ENCODE data around the gene CIAO3.

CIAO3 gene

DNA sequence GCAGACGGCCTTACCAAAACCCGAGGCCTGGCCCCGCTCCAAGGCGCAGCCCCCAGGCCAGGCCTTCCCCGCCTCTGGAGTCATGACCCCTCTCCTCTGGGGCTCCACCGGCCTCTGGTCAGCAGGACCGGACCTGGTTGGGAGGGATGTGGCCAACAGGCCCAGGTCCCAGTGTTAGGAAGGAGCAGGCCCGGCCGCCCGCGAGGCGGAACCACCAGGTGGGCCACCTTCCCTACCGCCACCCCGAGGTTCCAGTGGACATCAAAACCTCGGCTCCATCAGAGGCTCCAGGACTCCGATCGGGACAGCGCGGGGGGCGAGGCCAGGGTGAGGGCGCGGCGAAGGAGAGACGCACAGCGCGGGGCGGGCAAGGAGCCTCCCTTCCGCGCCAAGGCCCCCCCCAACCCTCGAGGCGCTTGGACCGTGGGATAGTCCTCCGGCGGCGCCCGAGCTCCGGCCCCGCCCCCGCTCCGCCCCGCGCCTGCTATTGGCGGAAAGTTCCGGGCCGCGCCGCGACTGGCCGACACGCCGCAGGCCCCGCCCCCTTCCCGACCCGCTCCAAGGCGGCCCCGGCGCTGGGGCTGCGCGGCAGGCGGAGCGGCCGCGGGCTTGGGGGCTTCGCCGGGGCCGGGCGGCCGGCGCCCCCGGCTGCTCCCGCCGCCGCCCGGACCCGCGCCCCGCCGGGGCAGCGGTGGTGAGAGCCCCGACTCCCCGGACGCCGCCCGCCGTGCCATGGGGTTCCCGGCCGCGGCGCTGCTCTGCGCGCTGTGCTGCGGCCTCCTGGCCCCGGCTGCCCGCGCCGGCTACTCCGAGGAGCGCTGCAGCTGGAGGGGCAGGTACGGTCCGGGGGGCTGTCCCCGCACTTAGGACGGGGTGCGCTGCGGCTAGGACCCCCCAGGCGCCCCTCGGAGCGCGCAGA lies 26.0 kb downstream of the CIAO3 start, which contains the start of gene METRN:
TSS of gene METRN (plus strand) at position 561 of the 919 bp plus-strand sequence. CDS start at position 733, 172 bp downstream.
- ChIA-PET CTCF (interaction anchor here (1.2 to 1.4 kb wide), 4 partner anchors 31 to 81 kb away, joined by 3 to 5 read pairs (median 4); partner anchors contain the start of gene JMJD8), POLR2A (ENCODE audit: low non-redundant PET) (interaction anchor here (0.6 kb wide), 1 partner anchor 8 kb away, joined by 6 read pairs; no protein-coding TSS in a partner anchor)
- DNase-seq (ENCODE audit: low spot score): peak; percentile 84

DNA sequence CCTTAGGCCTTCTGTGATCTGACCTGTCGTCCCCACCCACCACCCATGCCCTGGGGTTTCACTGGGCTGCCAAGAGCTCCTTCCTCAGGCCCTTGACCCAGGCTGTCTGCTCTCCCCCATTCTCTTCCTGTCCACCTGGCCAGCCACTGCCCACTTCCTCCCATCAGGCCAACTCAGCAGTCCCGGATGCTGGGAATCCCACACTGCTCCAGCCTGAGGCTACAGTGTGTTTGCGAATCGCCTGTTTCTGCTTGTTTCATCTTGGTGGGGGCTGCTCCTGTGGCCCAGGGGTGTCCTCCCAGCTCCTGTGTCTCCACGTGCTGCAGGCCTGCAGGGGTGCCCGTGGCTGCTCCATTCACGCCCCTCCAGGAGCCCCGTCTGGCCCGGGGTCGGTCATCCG lies 26.7 kb downstream of the CIAO3 start:
- DNase-seq (ENCODE audit: low spot score): no peak
- POLR2A ChIA-PET (ENCODE audit: low non-redundant PET): interaction anchor here (1.7 kb wide), 1 partner anchor 11 kb away, joined by 5 read pairs; no protein-coding TSS in a partner anchor
- peak overlapping the region; percentile 95 for H3K27ac ChIP-seq
- TF ChIP-seq, protein P1, sequence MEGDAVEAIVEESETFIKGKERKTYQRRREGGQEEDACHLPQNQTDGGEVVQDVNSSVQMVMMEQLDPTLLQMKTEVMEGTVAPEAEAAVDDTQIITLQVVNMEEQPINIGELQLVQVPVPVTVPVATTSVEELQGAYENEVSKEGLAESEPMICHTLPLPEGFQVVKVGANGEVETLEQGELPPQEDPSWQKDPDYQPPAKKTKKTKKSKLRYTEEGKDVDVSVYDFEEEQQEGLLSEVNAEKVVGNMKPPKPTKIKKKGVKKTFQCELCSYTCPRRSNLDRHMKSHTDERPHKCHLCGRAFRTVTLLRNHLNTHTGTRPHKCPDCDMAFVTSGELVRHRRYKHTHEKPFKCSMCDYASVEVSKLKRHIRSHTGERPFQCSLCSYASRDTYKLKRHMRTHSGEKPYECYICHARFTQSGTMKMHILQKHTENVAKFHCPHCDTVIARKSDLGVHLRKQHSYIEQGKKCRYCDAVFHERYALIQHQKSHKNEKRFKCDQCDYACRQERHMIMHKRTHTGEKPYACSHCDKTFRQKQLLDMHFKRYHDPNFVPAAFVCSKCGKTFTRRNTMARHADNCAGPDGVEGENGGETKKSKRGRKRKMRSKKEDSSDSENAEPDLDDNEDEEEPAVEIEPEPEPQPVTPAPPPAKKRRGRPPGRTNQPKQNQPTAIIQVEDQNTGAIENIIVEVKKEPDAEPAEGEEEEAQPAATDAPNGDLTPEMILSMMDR (conservative IDR thresholded peaks at IDR 0.05; ENCODE audit: low read depth): no peak
- CTCF ChIA-PET: interaction anchor here (1.2 kb wide), 1 partner anchor 71 kb away, joined by 5 read pairs; no protein-coding TSS in a partner anchor

More for the DNA sequence above, 26.0 kb downstream of the CIAO3 start, which contains the start of gene METRN:
- H3K27ac ChIP-seq: peak within 1 kb of the TSS; percentile 95
- TF ChIP-seq, protein P1 (conservative IDR thresholded peaks at IDR 0.05; ENCODE audit: low read depth): no peak

DNA sequence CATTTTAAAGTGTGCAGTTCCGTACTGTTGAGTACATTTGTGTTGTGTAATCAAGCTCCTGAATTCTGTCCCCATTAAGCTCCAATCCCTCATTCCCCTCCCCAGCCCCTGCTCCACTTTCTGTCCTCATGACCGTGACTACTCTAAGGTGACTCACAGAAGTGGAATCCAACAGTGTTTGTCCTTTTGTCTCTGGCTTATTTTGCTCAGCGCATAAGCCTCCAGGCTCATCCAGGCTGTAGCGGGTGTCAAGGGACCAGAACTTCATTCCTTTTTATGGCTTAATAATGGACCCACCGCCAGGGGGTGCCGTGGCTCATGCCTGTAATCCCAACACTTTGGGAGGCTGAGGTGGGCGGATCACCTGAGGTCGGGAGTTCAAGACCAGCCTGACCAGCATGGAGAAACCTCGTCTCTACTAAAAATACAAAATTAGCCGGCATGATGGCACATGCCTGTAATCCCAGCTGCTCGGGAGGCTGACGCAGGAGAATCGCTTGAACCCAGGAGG lies 28.0 kb downstream of the CIAO3 start:
- H3K27ac ChIP-seq: peak overlapping the region; percentile 95
- peak; percentile 87 for DNase-seq (ENCODE audit: low spot score)
- TF ChIP-seq, protein P1 (conservative IDR thresholded peaks at IDR 0.05; ENCODE audit: low read depth): peak; percentile 61
- ChIA-PET CTCF (interaction anchor here (0.8 to 1.8 kb wide), 5 partner anchors 10 to 98 kb away, joined by 3 to 11 read pairs (median 5); partner anchors contain the start of gene CIAO3), POLR2A (ENCODE audit: low non-redundant PET) (interaction anchor here (0.8 to 1.7 kb wide), 2 partner anchors 8 to 10 kb away, joined by 3 to 5 read pairs; partner anchors contain the start of gene ANTKMT)

DNA sequence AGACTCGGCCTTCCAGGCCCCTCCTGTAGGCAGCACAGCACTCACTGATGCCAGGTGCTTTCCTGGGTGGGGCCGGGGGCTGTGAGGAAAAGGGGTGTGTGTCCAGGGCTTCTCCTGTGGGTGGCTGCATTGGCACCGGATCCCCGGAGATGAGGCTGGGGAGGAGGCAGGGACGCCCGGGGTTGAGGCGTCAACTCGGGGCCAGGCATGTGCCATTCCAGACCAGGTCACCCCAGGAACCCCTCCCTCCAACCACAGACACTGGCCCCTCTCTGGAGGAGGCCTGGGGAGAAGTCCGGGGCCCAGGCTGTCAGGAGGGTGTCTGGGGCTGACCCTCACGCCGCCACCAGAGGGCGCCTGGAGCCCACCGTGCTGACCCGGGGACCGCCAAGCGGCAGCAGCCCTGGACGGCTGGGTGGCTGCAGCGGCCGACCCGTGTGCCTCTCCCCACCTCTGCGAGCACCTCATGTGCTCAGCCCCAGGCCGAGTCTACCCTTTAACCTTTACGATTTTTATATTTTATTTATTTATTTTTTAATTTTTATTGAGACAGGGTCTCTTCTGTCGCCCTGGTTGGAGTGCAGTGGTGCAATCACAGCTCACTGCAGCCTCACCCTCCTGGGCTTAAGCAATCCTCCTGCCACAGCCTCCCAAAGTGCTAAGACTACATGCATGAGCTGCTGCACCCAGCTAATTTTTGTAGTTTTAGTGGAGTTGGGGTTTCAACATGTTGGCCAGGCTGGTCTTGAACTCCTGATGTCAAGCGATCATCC lies 29.1 kb downstream of the CIAO3 start:
- ChIA-PET CTCF (interaction anchor here (0.6 to 1.8 kb wide), 9 partner anchors 9 to 637 kb away, joined by 3 to 11 read pairs (median 3); partner anchors contain the start of genes ANTKMT, CIAO3 and RPUSD1), POLR2A (ENCODE audit: low non-redundant PET) (interaction anchor here (0.6 to 0.7 kb wide), 2 partner anchors 23 to 74 kb away, joined by 3 read pairs; no protein-coding TSS in a partner anchor)
- DNase-seq (ENCODE audit: low spot score): peak; percentile 70
- peak overlapping the region; percentile 95 for H3K27ac ChIP-seq
- TF ChIP-seq, protein P1 (conservative IDR thresholded peaks at IDR 0.05; ENCODE audit: low read depth): peak; percentile 92

DNA sequence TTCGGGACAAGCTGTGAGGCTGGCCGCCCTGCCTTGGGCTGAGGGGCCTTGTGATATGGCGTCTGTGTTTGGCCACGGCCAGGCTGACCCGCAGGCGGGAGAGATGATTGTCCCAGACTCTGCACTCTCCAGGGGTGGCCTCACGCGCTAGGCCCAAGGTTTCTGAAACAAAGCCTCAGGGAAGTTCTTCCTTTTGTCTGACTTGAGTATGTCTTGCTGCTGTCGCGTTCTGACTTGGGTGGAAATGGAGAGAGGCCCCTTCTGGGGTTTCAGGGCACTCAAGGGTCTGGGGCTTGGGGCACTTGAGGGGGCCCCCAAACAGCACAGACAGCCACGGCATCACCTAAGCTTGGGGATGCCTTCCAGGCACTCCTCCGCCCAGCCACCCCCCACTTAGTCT lies 29.7 kb downstream of the CIAO3 start:
- ChIA-PET POLR2A (ENCODE audit: low non-redundant PET) (interaction anchor here (0.6 to 0.9 kb wide), 2 partner anchors 22 to 77 kb away, joined by 3 read pairs; partner anchors contain the start of genes CHTF18 and RPUSD1), CTCF (interaction anchor here (0.5 to 0.9 kb wide), 3 partner anchors 22 to 92 kb away, joined by 3 to 4 read pairs (median 3); partner anchors contain the start of gene RPUSD1)
- no peak for DNase-seq (ENCODE audit: low spot score)
- peak overlapping the region; percentile 95 for H3K27ac ChIP-seq
- TF ChIP-seq, protein P1 (conservative IDR thresholded peaks at IDR 0.05; ENCODE audit: low read depth): no peak
